Measurements from ENCODE around the gene DBF4B. TPM values are rescaled to one million over a fixed set of nuclear protein-coding genes. Genes with fewer than 3 reads are reported as not detected.
"Not testable (repeated sequence)": the region's sequence is repeated elsewhere in the genome, so short reads cannot be mapped to it uniquely, and the experiment has no call there.

Gene DBF4B
- total RNA-seq, 1 experiment from 2014 or later = 24.7 TPM

GRCh38 chr17:44693609-44694008, 14.9 kb upstream of the DBF4B start:
- no peak overlapping the region for H3K27ac ChIP-seq (ENCODE audit: insufficient read length, low read depth, low read length)
- H3K4ac ChIP-seq (ENCODE audit: low read depth, low read length) = no peak overlapping the region
- H3K14ac ChIP-seq (ENCODE audit: insufficient read depth, low read length) = no peak overlapping the region
- H3T11ph ChIP-seq (ENCODE audit: low read length) = no peak overlapping the region
- H3K4me1 ChIP-seq (ENCODE audit: insufficient read depth, low read length) = no peaks in the 10 kb centered on the region
- no peak overlapping the region for H2BK12ac ChIP-seq (ENCODE audit: insufficient read length, low read depth, low read length)
- peaks cover 2% of the 10 kb centered on the region for H3K79me1 ChIP-seq (ENCODE audit: insufficient read depth, low read depth, low read length, poor library complexity, severe bottlenecking)
- no peaks in the 10 kb centered on the region for H3K9me3 ChIP-seq (ENCODE audit: control insufficient read depth, low read depth, low read length)
- no peak overlapping the region for H2BK20ac ChIP-seq (ENCODE audit: low read depth, low read length, poor library complexity, severe bottlenecking)
- no peak overlapping the region for H2BK5ac ChIP-seq (ENCODE audit: insufficient read length, low read length)
- H2BK15ac ChIP-seq (ENCODE audit: low read depth, low read length) = no peak overlapping the region
- no peak overlapping the region for H3K4me3 Mint-ChIP-seq
- H3K4me2 ChIP-seq (ENCODE audit: insufficient read depth, insufficient read length, low read length) = no peak overlapping the region
- peaks cover 12 to 13% of the 10 kb centered on the region in 2 experiments for H3K4me1 Mint-ChIP-seq
- TF ChIP-seq CTCF (conservative IDR thresholded peaks at IDR 0.05) = no peak
- H4K5ac ChIP-seq (ENCODE audit: insufficient read length, low read depth, low read length) = no peak overlapping the region
- no peak for DNase-seq
- H3K27ac Mint-ChIP-seq = no peak overlapping the region
- no peaks in the 10 kb centered on the region for H4K20me1 ChIP-seq (ENCODE audit: control insufficient read depth, insufficient read depth, insufficient read length)
- no peaks in the 10 kb centered on the region for H3K27me3 ChIP-seq (ENCODE audit: insufficient read depth, low read length)
- no peak overlapping the region for H4K91ac ChIP-seq (ENCODE audit: insufficient read length, low read depth, low read length)
- no peak overlapping the region for H2BK120ac ChIP-seq (ENCODE audit: low read depth, low read length, poor library complexity, severe bottlenecking)
- no peak overlapping the region for H3K56ac ChIP-seq (ENCODE audit: insufficient read length, low read depth, low read length)
- no peak overlapping the region for H2AFZ ChIP-seq (ENCODE audit: low read length)
- H3K36me3 Mint-ChIP-seq (ENCODE audit: insufficient read depth in 1 of 3, low read depth in 3 of 3) = peaks cover 0 to 2% (median 0%) of the 10 kb centered on the region in 3 experiments; a peak in 2 of 7 replicates
- H3K9ac ChIP-seq (ENCODE audit: extremely low read depth, insufficient read length, low read length) = no peak overlapping the region
- WGBS (ENCODE audit: extremely low coverage, insufficient read length, low lambda C conversion rate) = 100% methylated on average over 1 of the region's 11 CpGs
- H4K8ac ChIP-seq (replicated peaks; ENCODE audit: insufficient read length, low read depth, low read length) = no peak overlapping the region
- no peaks in the 10 kb centered on the region for H3K9me3 Mint-ChIP-seq
- H3K23me2 ChIP-seq (ENCODE audit: insufficient read length, low read depth, low read length, poor library complexity, severe bottlenecking) = peaks cover 9% of the 10 kb centered on the region
- no peak overlapping the region for H3K23ac ChIP-seq (ENCODE audit: insufficient read length, low read depth, low read length)
- peaks cover 4% of the 10 kb centered on the region; the same call in 1 of the 2 replicates for H3K79me2 ChIP-seq (ENCODE audit: insufficient read depth, low read length)
- no peaks in the 10 kb centered on the region; the same call in 1 of the 2 replicates for H3K27me3 Mint-ChIP-seq (ENCODE audit: low read depth)
- H3K18ac ChIP-seq (ENCODE audit: insufficient read length, low read depth, low read length) = no peak overlapping the region
- no peak overlapping the region for H2AK5ac ChIP-seq (ENCODE audit: insufficient read length, low read length)

- WGBS (ENCODE audit: extremely low coverage, insufficient read length, low lambda C conversion rate) = no CpG with 5 or more reads among the region's 10 CpGs
- H3K9me3 Mint-ChIP-seq; H2BK5ac ChIP-seq (ENCODE audit: insufficient read length, low read length); H3K27ac ChIP-seq (ENCODE audit: insufficient read length, low read depth, low read length); H2BK12ac ChIP-seq (ENCODE audit: insufficient read length, low read depth, low read length); H3K23me2 ChIP-seq (ENCODE audit: insufficient read length, low read depth, low read length, poor library complexity, severe bottlenecking); H4K5ac ChIP-seq (ENCODE audit: insufficient read length, low read depth, low read length); H3K4ac ChIP-seq (ENCODE audit: low read depth, low read length); H3K56ac ChIP-seq (ENCODE audit: insufficient read length, low read depth, low read length); H3K27me3 Mint-ChIP-seq (ENCODE audit: low read depth); H2AK5ac ChIP-seq (ENCODE audit: insufficient read length, low read length); H3T11ph ChIP-seq (ENCODE audit: low read length); H2AFZ ChIP-seq (ENCODE audit: low read length); H3K36me3 Mint-ChIP-seq (ENCODE audit: insufficient read depth in 1 of 3, low read depth in 3 of 3); DNase-seq; H3K27me3 ChIP-seq (ENCODE audit: insufficient read depth, low read length); H2BK15ac ChIP-seq (ENCODE audit: low read depth, low read length); H3K79me2 ChIP-seq (ENCODE audit: insufficient read depth, low read length); H2BK120ac ChIP-seq (ENCODE audit: low read depth, low read length, poor library complexity, severe bottlenecking); H3K9me3 ChIP-seq (ENCODE audit: control insufficient read depth, low read depth, low read length); H3K4me3 Mint-ChIP-seq; H4K20me1 ChIP-seq (ENCODE audit: control insufficient read depth, insufficient read depth, insufficient read length); H3K4me2 ChIP-seq (ENCODE audit: insufficient read depth, insufficient read length, low read length); H3K9ac ChIP-seq (ENCODE audit: extremely low read depth, insufficient read length, low read length); H2BK20ac ChIP-seq (ENCODE audit: low read depth, low read length, poor library complexity, severe bottlenecking); H3K18ac ChIP-seq (ENCODE audit: insufficient read length, low read depth, low read length); H3K14ac ChIP-seq (ENCODE audit: insufficient read depth, low read length); H3K4me1 Mint-ChIP-seq; H3K79me1 ChIP-seq (ENCODE audit: insufficient read depth, low read depth, low read length, poor library complexity, severe bottlenecking); H4K91ac ChIP-seq (ENCODE audit: insufficient read length, low read depth, low read length); H3K23ac ChIP-seq (ENCODE audit: insufficient read length, low read depth, low read length); H3K4me1 ChIP-seq (ENCODE audit: insufficient read depth, low read length); H3K27ac Mint-ChIP-seq; H4K8ac ChIP-seq (replicated peaks; ENCODE audit: insufficient read length, low read depth, low read length): not testable (repeated sequence)
Observed at GRCh38 chr17:44700288-44700687, 8.2 kb upstream of the DBF4B start.

Data from H9 (cell line).